ENCODE data around the gene GMCL1. TPM values are rescaled to one million over a fixed set of nuclear protein-coding genes. Genes with fewer than 3 reads are reported as not detected.

Gene GMCL1
- total RNA-seq, 2 donors from 2014 or later, result 19.7 to 25.5 TPM

GRCh38 chr2:69790601-69790959 lies 38.9 kb upstream of the GMCL1 start:
- DNase-seq, result no peak
- TF ChIP-seq, protein P1, sequence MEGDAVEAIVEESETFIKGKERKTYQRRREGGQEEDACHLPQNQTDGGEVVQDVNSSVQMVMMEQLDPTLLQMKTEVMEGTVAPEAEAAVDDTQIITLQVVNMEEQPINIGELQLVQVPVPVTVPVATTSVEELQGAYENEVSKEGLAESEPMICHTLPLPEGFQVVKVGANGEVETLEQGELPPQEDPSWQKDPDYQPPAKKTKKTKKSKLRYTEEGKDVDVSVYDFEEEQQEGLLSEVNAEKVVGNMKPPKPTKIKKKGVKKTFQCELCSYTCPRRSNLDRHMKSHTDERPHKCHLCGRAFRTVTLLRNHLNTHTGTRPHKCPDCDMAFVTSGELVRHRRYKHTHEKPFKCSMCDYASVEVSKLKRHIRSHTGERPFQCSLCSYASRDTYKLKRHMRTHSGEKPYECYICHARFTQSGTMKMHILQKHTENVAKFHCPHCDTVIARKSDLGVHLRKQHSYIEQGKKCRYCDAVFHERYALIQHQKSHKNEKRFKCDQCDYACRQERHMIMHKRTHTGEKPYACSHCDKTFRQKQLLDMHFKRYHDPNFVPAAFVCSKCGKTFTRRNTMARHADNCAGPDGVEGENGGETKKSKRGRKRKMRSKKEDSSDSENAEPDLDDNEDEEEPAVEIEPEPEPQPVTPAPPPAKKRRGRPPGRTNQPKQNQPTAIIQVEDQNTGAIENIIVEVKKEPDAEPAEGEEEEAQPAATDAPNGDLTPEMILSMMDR (conservative IDR thresholded peaks at IDR 0.05), result no peak
- Mint-ChIP-seq H3K27ac (no peak overlapping the region), H3K4me1 (peaks cover 23% of the 10 kb centered on the region), H3K9me3 (no peaks in the 10 kb centered on the region), H3K4me3 (no peak overlapping the region), H3K36me3 (ENCODE audit: low read depth) (peaks cover 3% of the 10 kb centered on the region), H3K27me3 (ENCODE audit: insufficient read depth) (no peaks in the 10 kb centered on the region)
- Histone ChIP-seq H3K9me3 (ENCODE audit: control insufficient read depth, low read length) (no peaks in the 10 kb centered on the region), H3K9ac (ENCODE audit: extremely low read depth, low read length, poor library complexity, severe bottlenecking) (no peak overlapping the region), H3K36me3 (ENCODE audit: control insufficient read depth, insufficient read depth, low read length) (peaks cover 38% of the 10 kb centered on the region), H3K4me3 (ENCODE audit: low read length) (no peak overlapping the region), H3K4me1 (ENCODE audit: control insufficient read depth, insufficient read depth, low read length) (peaks cover 13% of the 10 kb centered on the region), H3K27ac (ENCODE audit: low read depth, low read length) (peak overlapping the region; percentile 97), H3K27me3 (ENCODE audit: control insufficient read depth, insufficient read depth, low read length, poor library complexity, severe bottlenecking) (no peaks in the 10 kb centered on the region)
- WGBS, 2 experiments (ENCODE audit: insufficient coverage in 1 of 2, insufficient read length in 1 of 2), result 100% methylated on average over 1 of the region's 1 CpG

- TF ChIP-seq, protein P1 (conservative IDR thresholded peaks at IDR 0.05), result no peak
- Mint-ChIP-seq H3K27me3 (ENCODE audit: insufficient read depth) (no peaks in the 10 kb centered on the region), H3K27ac (no peak overlapping the region), H3K9me3 (no peaks in the 10 kb centered on the region), H3K4me3 (no peak overlapping the region), H3K36me3 (ENCODE audit: low read depth) (peaks cover 3% of the 10 kb centered on the region), H3K4me1 (peaks cover 23% of the 10 kb centered on the region)
- peak overlapping the region; percentile 97 for H3K27ac ChIP-seq (ENCODE audit: low read depth, low read length)
- H3K9ac ChIP-seq (ENCODE audit: extremely low read depth, low read length, poor library complexity, severe bottlenecking), result no peak overlapping the region
- no peaks in the 10 kb centered on the region for H3K27me3 ChIP-seq (ENCODE audit: control insufficient read depth, insufficient read depth, low read length, poor library complexity, severe bottlenecking)
- peak; percentile 11 for DNase-seq
- no peaks in the 10 kb centered on the region for H3K9me3 ChIP-seq (ENCODE audit: control insufficient read depth, low read length)
- peaks cover 42% of the 10 kb centered on the region for H3K36me3 ChIP-seq (ENCODE audit: control insufficient read depth, insufficient read depth, low read length)
- H3K4me3 ChIP-seq (ENCODE audit: low read length), result no peak overlapping the region
- H3K4me1 ChIP-seq (ENCODE audit: control insufficient read depth, insufficient read depth, low read length), result peaks cover 16% of the 10 kb centered on the region
Observed at GRCh38 chr2:69791045-69791444, 38.4 kb upstream of the GMCL1 start.

DNA sequence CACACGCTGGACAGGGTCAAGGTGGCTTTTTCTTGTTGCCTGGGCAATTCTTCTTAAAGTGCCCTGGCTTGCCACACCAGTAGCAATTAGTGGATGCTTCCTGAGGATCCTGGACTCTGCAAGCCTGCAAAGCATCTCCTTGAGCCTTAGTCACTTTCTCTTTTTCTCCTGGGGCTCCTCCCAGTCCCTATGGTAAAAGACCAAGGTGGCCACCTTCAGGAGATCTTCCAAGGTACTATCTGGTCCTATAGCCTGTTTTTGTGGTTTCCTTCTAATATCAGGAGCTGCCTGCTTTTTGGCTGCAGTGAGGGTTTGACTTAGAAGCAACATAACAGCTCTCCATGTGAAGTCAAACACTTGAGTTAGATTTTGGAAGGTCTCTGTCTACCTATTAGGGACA lies 33.3 kb upstream of the GMCL1 start:
- Mint-ChIP-seq H3K27me3 (ENCODE audit: insufficient read depth) (no peaks in the 10 kb centered on the region), H3K4me1 (peaks cover 45% of the 10 kb centered on the region), H3K36me3 (ENCODE audit: low read depth) (no peaks in the 10 kb centered on the region), H3K9me3 (no peaks in the 10 kb centered on the region), H3K27ac (no peak overlapping the region), H3K4me3 (no peak overlapping the region)
- Histone ChIP-seq H3K27ac (ENCODE audit: low read depth, low read length) (no peak overlapping the region), H3K9ac (ENCODE audit: extremely low read depth, low read length, poor library complexity, severe bottlenecking) (no peak overlapping the region), H3K4me3 (ENCODE audit: low read length) (peak overlapping the region; percentile 81), H3K9me3 (ENCODE audit: control insufficient read depth, low read length) (no peaks in the 10 kb centered on the region), H3K27me3 (ENCODE audit: control insufficient read depth, insufficient read depth, low read length, poor library complexity, severe bottlenecking) (no peaks in the 10 kb centered on the region), H3K4me1 (ENCODE audit: control insufficient read depth, insufficient read depth, low read length) (peaks cover 34% of the 10 kb centered on the region), H3K36me3 (ENCODE audit: control insufficient read depth, insufficient read depth, low read length) (peaks cover 39% of the 10 kb centered on the region)
- WGBS, 2 experiments (ENCODE audit: insufficient coverage in 1 of 2, insufficient read length in 1 of 2), result 93 to 100% methylated on average over 1 of the region's 1 CpG
- TF ChIP-seq, protein P1 (conservative IDR thresholded peaks at IDR 0.05), result no peak
- DNase-seq, result no peak
